HG02642 (cell line): ENCODE data around the gene LRFN4.

Source experiments
- ATAC-seq: cut with Tn5 transposase; IDR thresholded peaks from one replicate; pipeline ENCODE4 v1.9.1; 2021; ENCODE audit warnings: mild to moderate bottlenecking; ENCODE audit not compliant: unreplicated experiment, poor library complexity

The LRFN4 gene

GRCh38 chr11:66885469-66885868 lies 28.6 kb downstream of the LRFN4 start:
- ATAC-seq, result no peak

DNA sequence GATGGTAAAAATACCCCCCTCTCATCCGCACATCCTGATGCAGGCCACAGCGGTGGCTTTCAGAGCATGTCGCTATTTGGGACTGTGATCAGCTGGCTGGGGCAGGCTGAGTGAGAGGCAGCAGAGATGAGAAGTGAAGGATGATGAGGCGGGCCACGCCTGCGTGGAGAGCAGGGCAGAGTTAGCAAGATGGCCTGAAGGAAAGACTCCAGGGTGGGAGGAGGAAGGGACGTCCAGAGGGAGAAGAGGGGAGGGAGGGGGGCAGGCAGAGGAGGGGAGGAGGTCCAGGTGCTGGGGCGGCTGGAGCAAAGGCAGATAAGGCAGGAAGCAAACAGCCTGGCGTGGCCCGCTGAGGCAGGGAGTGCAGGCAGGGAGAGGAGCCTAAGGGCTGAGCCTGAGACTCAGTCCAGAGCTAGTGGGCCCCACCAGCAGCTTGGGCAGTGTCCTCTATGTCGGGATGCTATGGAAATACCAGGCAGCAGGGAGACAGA lies 29.1 kb downstream of the LRFN4 start:
- no peak for ATAC-seq

GRCh38 chr11:66886671-66887221 lies 29.9 kb downstream of the LRFN4 start:
- ATAC-seq, result no peak

GRCh38 chr11:66887526-66887925 lies 30.7 kb downstream of the LRFN4 start:
- no peak for ATAC-seq

- no peak for ATAC-seq
Observed at GRCh38 chr11:66888282-66888681, 31.4 kb downstream of the LRFN4 start.

- ATAC-seq, result no peak
Observed at GRCh38 chr11:66889960-66890359, 33.1 kb downstream of the LRFN4 start.

DNA sequence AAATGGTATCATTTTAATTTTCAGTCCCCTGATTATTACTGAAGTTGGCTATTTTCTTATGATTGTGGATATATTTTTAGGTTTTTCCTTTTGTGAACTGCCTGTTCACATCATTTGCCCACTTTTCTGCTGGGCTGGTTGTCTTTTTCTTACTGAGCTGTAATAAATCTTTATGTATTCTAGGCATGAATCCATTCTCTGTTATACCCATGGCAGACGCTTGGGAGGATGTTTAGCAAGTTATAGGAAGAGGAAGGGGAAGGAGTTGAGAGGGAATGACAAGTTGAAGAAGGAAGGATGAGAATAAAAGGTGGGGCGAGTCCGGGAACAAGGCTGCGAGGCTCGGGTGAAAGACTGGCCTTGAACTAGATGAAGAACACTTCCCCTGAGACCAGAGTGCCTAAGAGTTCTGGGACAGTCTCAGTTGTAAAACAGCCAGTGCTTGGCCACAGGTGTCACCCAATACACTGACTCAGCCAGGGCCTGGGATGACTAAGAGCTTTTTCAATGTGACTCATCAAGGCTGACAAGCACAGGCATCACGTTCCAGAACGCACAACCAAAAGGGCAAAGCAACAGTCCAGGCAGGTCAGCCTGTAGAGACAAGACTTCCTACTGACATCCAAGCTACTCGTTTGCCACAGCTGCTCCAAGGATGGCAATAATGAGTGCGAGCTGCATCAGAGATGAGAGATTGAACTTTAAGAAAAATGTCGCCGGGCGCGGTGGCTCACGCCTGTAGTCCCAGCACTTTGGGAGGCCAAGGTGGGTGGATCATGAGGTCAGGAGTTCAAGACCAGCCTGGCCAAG lies 35.2 kb downstream of the LRFN4 start:
- peak; percentile 87 for ATAC-seq

DNA sequence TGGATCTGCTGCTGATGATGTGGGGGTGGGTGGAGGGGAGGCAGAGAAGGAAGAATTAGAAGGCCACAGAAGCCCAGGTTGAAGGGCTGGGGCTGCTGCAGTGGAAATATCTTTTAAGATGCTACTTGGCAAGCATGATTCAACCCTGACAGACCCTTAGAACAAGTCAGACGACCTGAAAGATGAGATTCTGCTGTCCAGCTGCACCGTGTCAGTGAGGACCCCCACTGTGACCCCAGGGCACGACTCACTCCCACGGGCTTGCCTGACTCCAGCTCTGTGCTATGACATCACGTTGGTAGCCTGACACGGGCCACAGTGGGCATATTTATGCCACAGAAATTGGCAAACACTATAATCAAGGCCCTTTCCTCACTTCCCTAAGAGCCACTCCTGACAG lies 36.0 kb downstream of the LRFN4 start:
- no peak for ATAC-seq

DNA sequence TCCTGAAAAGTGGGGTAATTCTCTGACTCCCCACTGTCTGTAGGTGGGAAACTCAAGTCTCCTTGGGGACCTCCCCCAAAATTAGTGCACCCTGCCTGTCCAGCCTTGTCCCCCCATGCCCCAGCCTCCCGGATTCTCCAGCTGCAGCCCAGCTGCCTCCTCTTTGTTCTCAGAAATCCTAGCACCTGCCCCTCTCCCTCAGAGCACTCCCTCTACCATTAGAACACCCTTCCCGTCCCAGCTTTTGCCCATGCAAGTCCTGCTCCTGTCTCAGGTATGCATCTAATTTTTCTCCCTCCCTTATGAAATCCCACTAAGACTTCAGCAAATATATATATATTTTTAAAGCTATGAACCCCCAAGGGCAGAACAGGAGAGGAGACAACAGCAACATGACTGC lies 37.3 kb downstream of the LRFN4 start:
- no peak for ATAC-seq

DNA sequence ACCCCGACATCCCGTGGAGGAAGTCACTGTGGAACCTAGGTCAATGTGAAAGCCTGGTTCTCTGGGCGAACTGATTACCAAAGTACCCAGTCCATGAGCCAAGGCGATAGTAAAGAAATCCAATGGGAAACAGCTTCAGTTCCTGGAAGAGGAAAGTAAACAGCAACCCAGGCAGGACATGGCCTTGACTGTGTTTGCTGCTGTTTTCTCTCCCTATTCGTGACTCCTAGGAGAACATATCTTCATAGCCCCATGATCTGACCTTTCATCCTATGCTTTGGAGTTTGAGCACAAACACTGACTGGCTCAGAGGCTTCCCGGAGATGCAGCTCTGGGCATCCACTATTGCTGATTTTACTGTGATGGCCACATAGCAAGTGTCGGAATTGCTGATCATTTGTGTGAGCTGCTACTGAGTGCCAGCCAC lies 45.1 kb downstream of the LRFN4 start:
- ATAC-seq, result no peak

DNA sequence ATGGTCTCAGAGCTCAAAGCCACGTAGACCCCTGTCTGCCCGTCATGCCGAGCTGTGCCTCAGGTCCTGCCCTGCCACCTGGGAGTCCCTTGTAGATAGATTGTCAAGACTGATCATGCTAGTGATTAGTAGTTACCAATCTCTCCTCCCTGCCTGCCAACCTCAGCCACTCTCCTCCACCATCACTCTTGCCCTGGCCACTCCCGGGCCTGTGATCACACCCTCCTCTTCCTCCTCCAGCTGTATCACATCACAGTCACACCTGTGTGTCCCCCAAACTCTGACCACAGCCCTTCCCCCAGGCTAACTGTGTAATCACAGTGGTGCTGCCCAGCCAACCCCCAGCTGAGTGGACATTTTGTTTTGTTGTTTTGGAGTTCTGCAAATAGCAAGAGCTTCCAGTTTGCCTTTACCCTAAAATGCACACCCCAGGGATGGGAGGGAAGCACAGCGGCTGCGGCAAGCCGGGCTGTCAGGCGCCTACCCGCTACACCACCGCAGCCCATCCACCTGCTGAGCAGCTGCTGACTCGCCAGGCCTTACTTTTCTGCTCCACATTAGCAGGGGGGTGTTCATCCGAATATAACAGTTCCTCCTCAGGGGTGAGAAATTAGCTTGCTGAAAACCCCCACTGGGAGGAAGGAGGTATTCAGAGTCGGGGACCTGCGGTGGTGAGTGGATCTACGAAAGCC lies 45.8 kb downstream of the LRFN4 start:
- no peak for ATAC-seq

DNA sequence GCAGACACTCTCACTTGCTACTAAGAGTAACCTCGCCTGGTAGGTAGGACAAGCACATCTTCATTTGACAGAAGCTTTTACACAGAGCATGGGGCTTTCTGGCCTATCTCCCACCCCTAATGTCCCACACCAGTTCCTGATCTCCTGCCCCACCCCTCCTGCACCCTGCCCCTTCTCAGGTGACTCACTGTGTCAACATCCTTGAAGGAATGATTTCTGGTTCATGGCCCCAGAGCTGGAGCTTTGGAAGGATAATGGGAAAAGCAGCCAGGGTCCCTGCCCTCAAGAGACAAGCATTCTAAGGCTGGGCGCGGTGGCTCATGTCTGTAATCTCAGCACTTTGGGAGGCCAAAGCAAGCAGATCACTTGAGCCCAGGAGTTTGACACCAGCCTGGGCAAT lies 47.2 kb downstream of the LRFN4 start:
- no peak for ATAC-seq

- ATAC-seq, result no peak
Observed at GRCh38 chr11:66904561-66904960, 47.7 kb downstream of the LRFN4 start.

DNA sequence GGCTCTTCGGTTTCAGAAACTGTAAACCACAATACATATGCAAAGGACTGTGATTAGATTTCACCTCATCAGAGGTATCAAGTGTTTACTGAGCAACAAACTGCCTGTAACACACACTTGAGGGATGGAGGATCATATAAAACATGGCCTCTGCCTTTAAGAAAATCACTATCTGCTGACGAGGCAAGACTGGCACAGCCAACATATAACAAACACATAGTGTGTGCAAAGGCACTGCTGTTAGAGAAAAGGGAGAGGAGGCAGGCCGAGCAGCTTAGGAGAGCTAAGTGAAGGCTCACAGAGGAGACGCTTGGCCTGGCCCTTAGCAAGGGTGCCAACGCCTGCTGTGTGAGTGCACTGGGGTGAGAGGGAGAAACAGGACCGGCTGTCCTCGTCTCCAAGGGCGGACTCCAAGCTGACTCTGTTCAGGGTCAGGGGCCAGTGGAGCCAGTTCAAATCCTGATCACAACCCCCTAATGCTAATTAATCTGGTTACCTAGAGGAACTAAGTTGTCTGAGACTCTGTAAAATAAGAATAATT lies 48.2 kb downstream of the LRFN4 start:
- ATAC-seq, result no peak

- no peak for ATAC-seq
Observed at GRCh38 chr11:66905631-66906030, 48.8 kb downstream of the LRFN4 start.

DNA sequence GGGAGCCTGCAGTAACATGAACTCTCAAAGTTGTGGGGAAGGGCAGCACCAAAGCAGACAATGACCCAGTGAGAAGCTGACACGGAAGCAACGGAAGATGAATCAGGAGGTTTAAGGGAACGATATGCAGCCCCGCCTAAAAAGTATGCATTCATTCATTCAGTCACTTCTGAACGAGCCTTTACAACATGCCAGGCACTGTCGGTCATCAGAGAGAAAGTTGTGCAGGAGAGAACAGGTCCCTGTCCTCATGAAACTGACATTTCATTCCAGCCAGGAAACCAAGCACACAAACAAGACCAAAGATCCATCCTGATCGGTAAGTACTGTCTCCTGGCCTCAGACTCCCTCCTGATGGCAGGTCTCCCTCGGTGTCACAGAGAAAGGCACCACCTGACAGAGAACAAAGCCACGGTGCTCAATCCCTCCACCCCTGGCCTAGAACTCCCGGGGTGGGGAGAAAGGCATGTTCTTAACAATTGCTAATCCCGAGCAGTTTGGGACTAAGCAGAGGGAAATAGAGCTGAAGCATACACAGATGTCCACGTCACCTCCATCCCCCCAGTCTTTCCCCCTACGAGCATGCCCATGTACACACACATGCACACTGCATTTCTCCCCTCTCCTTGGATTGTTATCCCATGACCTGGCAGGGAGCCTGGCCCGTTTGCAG lies 49.3 kb downstream of the LRFN4 start:
- ATAC-seq, result no peak

DNA sequence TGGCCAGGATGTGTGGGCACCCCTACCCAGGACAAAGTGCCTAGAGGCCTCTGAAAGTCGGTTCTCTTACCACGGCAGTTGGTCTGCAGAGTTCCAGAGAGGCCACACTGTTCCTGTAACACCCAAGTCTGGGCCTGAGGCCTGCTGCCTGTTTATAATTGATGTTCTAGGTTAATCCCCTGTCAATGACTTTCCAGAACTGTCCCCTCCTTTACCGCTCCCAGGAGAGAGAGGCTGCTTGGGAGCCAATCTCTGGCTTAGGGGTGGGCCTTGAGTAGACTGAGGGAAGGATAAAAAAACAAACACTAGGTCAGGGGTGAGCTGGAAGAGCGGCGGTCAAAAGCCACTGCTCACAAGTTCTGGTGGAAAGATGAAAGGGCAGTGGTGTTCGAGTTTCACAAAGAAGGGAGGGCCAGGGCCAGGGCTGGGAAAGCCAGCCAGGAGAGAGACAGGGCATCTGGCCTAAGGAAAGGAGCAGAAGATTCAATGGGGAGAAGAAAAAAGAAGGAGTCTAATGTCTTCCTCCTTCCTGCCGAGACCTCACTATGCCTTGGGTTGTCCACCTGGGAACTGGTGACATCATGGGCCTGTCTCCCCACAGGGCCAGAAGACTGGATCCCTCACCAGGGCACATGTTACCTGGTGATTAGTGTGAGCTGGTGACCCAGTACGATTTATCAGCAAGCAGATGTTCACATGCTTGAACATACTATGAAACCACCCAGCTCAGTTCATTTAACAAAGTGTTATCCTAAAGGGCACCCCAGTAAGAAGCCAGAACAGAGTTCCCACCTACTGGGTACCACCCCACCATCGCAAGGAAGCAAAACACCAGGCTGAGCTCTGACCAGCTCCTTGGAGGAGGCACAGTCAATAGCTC lies 51.1 kb downstream of the LRFN4 start:
- ATAC-seq, result no peak

DNA sequence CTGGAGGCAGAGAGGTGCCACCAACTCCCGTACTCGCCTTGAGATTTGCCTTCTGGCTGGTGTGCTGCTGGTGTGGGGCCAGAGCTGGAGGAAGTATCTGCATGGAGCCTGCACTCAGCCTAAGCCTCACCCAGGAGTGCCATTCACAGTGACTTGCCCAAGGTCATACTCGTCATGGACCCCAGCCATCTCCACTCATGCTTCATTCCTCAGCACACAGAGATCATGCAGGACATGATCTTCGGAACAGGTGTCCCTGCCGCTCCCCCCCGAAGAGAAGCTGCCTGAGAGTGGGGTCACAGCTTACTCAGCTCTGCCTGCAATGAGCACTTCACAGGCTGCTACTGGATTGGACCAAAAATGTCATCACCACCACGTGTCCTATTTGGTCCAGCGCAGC lies 52.3 kb downstream of the LRFN4 start:
- ATAC-seq, result no peak

DNA sequence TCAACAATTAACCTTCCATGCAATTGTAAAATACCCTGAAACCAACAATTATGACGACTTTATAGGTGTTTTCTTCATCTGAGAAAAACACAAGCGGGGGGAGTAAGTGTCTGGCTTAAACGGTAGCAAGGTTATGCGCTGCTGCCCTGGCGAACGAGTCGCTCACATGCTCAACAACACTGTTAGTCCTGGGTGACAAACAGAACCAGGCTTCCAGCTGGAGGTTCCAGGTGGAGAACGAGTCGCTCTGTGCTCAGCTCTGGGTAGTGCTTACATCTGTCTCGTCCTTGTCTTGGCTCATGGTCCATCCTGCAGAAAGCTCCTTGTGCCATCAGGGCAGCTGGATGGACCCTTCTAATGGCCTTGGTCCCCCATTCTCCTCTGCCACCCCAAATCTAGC lies 53.2 kb downstream of the LRFN4 start:
- ATAC-seq, result no peak
